CD1c-positive myeloid dendritic cell (primary cell): Measurements from ENCODE around the gene BUD23.
"Not testable (repeated sequence)": the region's sequence is repeated elsewhere in the genome, so short reads cannot be mapped to it uniquely, and the experiment has no call there.

ENCODE experiments used
- DNase-seq: peaks from one replicate; pipeline ENCODE4 v3.0.0-alpha.2; 2016; ENCODE audit errors: extremely low spot score

BUD23 gene

DNA sequence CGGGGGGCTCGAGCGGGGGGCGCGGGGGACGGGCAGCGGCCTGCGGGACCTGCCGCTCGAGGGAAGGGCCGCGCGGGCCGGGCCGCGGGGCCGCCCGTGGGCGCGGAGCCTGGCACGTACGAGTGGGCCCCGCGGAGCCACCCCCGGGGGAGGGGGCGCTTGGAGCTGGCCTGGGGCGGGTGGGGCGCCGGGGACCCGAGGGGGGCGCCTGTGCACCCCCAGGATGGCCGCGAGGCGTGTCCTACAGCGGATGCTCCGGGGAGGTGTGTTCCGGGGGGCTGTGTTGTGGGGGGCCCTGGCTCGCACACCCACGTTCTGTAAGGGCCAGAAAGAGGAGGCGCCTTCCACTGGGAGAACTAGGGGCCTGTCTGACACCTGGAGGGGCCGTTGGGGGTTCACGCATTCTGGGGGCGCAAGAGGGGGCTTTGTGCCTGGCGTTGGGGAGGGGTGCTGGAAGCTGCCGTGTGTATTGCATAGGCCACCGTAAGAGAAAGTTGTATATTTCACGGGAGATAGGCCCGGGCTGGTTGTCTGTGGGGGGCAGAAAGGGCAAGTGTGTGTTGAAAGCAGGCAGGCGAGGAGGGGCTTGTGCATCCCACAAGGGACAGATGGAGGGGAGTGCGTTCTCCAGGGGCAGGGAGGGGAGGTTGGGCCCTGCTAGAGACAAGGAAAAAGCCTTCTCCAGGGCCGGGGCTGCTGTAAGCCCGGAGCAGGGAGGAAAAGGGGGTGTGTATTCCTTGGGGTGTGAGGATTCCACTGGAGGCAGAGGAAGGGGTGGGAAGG, 15.1 kb upstream of the BUD23 start:
- no peak for DNase-seq

DNA sequence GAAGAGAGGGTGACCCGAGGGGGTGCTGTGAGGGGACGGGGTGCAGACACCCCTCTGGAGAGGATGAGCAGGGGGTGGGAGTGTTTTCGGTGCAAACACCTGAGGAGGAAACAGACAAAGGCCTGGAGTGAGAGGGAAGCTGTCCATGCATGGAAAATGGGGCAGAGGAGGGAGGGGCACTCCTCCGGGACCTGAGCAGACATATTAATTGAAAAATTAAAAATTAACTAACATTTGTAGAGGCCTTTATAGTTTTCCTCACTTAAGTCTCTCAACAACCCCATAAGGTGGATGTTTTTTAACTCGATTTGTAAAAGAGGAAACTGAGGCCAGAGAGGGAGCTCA, 14.5 kb upstream of the BUD23 start:
- no peak for DNase-seq

DNA sequence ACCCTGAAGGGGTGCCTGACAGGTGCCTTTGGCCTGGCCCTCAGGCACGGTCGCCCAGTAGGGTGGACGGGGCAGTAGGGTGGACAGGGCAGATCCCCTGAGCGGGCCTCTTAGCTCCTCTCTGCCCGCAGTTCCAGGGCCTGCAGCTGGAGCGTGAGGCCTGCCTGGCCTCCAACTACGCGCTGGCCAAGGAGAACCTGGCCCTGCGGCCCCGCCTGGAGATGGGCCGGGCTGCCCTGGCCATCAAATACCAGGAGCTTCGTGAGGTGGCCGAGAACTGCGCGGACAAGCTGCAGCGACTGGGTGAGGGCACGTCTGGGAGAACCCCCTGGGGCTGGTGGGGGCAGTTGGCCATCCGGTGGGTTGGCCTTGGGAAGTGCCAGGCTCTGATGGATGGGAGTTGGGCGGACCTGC, 14.1 kb upstream of the BUD23 start:
- DNase-seq = no peak

DNA sequence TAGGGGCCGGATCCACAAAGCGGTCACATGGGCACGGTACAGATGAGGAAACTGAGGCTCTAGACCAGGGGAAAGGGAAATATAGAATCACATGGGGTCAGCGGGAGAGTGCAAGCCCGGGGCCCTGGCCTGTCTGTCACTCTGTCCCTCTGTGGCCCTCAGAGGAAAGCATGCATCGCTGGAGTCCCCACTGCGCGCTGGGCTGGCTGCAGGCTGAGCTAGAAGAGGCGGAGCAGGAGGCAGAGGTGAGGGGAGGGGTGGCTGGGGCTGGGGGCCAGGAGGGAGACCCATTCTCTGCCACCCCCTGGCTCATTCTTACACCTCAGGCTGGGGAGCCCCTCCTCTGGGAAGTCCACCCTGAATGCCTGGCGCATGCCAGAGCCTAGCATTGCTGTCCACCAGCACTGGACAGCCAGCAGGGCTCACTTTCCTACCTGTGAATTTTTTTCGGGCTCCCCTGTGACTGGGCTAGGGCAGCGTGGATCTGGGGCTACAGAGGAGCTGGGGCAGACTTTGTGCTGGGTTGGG, 13.5 kb upstream of the BUD23 start:
- DNase-seq = no peak

DNA sequence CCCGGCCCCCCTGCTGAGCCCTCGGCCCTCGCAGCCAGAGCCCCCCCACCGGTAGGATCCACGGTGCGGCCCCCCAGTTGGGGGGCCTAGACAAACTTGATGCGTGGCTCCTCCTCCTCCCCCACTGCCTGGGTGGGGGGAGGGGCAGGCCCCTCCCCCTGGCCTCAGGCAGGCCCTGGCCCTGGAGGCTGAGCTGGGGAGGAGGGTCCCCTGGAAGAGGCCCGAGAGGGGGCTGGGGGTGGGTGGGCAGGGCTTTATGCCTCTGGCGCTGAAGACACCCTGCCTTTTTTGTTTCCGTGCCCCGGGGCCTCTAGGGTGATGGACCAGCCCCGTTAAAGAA, 12.1 kb upstream of the BUD23 start:
- no peak for DNase-seq

DNA sequence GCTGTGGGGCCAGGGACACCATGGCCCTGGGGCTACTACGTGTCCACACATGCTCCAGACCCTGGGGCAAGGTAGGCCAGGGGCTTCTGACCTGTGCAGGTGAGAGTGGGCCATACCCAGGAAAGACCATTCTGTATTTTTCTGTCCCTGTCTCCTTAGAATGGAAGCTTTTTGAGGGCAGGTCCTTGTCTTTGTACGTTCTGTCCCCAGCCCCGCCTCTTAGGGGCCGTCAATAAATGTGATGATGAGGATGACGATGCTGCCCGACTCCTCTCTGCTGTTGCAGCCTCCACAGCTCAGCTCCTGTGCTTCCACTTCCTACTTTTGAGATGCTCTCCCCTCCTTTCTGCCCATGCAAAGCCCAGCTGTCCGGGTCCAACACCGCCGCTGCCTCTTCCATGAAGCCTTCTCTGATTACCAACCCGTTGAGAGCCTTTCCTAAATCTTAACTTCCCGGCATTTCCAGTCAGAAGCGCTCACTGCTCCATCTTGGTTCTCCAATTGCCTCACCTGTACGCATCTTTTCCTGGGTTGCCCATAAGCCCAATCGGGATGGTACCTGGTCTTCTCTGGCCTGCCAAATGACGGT, 11.4 kb upstream of the BUD23 start:
- no peak for DNase-seq

DNA sequence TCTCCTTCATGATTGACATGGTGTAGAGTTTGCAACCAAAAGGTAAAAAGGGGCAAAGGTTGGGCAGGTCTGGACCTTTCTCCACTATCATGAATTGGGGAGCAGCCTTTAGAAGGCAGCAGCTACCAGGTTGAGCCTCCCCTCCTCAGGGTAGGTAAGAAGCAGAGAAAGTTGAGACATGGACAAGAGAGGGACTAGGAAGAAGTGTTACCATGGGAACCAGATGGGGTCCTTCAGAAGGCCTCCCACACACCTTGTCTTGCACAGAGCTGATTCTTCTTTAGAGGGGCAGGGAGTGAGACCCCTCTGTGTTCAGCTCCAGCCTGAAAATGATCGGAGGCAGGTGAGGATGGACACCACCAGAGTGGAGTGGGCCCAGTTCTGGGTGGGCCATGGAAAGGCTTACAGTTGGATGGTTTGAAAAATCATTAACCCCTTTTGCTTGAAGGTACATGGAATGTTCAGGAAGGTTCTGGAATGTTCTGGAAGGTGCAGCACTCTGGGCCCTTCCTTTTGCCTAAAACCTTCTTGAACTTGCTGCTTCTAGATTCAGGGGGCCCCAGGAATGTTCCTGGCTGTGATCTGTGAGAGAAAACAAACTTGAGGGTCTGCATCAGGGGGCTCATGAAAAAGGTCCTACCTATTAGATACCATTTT, 8.8 kb upstream of the BUD23 start:
- no peak for DNase-seq

DNA sequence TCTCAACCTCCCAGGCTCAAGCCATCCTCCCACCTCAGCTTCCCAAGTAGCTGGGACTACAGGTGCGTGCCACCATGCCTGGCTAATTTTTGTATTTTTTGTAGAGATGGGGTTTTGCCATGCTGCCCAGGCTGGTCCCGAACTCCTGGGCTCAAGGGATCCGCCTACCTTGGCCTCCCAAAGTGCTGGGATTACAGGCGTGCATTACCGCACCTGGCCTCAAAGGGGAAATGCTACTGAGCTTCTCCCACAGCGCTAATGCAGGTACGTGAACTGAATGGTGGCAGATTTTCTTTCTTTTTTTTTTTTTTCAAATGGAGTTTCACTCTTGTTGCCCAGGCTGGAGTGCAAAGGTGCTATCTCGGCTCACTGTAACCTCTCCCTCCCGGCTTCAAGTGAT, 7.3 kb upstream of the BUD23 start:
- not testable (repeated sequence) for DNase-seq

DNA sequence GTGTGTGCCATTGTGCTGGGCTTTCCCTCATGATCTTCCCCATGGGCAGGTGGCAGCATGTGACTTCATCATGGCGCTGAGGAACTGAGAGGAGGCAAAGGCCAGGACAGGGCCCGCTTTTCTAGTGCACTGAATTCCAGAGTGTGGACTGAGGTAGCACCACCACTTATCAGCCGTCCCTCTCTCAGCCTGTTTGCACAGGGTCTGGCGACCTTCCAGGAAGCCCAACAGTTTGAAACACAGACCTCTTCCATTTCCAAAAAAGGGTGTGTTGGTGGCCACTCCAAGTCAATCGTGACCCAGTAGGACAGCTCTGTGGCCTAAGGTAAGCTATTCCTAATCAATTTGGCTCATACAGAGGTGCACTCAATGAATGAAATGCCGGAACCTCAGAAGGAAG, 4.5 kb upstream of the BUD23 start:
- DNase-seq = no peak

DNA sequence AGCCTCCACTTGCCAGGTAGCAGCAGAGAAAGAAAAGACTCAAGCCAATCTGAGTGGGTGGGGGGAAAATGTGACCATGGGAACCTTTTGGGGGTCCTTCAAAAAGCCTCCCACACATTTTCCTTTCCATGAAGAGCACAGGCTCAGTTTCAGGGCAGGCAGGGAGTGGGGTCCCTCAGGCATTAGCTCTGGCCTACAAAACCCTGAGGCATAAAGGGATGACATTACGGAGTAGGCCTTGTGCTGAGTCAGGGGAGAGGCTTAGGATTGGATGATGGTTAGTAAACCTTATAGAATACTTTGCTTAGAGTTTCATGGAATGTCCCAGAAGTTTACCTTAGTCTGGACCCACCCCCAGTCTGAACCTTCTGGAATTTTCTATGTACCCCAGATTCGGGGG, 3.7 kb upstream of the BUD23 start:
- DNase-seq = no peak

DNA sequence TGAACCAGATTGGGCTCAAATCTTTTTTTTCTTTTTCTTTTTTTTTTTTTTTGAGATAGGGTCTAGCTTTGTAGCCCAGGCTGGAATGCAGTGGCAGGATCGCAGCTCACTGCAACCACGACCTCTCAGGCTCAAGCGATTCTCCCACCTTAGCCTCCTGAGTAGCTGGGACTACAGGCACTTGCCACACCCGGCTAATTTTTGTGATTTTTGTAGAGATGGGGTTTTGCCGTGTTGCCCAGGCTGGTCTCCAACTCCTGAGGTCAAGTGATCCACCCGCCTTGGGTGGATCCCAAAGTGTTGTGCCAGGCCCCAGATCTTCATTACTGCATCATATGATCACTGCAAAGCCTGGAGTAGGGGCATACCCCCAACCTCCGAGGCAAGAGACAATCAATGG, 2.9 kb upstream of the BUD23 start:
- no peak for DNase-seq

DNA sequence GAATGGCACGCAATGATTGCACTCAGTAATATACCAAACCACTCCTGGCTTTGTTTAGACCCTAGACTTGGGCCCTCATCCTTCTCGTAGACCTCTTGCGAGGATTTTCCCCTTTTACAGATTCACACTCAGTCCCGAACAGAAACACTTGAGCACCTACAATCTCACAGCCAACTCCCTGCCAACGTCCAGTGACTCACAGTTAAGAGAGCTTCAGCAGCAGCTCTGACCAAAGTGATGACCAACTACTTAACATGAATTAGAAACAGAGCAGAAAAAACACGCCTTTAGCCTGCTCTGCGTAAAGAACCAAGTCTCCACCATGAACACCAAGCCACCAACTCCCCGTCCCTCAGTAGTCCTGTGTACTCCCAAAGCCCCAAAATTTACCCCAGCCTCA, 2.4 kb upstream of the BUD23 start:
- no peak for DNase-seq

DNA sequence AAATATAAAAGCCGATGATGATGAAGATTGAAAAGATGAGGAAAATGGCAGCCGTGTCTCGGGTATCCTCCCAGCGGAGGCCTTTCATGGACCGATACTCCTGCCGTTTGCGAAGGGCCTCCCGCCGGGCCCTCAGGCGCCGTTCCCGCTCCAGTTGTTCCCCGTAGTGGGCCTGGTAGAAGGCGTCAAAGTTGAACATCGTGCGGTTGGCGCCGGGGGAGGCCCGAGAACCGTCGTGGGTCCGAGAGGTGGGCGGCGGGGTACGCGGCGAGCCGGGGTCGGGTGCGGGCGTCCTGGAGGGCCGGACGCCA, 697 bp upstream of the BUD23 start:
- DNase-seq = no peak

DNA sequence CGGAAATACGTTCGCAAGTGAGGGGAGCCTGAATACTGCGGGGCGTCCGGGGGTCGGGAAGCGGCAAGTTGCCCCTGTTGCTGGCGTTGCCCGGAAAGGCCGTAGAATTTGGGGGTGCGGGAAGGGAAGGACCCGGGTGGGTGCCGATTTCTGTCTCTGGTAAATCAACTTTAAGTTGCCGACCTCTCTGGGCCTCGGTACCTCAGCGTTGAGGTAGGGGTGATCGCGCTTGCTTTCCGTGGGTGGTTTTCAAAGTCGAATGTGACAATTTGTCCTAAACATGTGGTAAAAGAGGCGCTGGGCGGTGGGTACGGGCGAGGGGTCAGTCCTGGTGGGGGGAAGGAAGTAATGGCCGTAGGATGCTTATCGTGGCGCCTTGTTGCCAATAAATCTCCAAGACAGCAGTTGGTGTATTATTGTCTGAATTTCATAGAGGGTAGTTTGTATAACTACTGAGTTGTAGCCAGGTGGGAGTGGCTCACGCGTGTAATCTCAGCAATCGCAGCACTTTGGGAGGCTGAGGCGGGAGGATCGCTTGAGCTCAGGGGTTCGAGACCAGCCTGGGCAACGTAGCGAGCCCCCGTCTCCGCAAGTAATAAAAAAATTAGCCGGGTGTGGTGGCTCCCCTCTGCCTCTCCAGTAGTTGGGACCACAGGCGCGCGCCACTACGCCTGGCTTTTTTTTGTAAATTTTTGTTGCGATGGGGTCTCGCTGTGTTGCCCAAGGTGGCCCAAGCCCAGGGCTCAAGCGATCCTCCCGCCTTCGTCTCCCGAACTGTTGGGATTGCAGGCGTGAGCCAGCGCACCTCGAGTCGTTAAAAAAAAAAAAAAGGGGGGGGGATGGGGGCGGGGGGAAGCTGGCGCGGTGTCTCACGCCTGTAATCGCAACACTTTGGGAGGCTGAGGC, 644 bp downstream of the BUD23 start:
- no peak for DNase-seq

DNA sequence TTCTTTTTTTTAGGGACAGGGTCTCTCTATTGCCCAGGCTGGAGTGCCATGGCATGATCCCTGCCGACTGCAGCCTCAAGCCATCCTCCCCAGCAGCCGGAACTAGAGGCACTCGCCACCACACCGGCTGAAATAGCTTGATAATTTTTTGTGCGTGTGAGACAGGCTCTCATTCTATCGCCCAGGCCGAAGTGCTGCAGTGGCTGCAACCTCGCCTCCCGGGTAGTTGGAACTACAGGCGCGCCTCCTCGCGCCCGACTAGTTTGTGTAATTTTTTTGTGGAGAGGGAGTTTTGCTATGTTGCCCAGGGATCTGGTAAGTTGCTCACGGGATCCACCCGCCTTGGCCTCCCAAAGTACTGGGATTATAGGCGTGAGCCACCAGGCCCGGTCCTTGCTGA, 1.9 kb downstream of the BUD23 start:
- DNase-seq = no peak

DNA sequence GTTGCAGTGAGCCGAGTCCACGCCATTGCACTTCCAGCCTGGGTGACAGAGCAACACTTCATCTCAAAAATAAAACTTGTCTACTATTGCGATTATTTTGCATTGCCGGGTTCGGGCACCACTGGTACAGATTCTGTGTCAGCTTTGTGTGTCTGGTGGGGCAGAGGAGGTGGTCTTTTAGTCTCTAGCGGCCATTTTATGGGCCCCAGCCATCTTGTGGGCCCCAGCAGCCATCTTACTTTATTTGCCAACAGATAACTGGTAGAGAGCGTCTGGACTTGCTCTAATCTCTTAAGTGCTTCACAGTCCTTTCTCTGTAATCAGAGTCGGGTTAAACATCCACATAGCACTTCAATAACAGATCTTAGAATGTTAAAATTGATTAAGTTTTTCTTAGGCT, 4.9 kb downstream of the BUD23 start:
- no peak for DNase-seq

DNA sequence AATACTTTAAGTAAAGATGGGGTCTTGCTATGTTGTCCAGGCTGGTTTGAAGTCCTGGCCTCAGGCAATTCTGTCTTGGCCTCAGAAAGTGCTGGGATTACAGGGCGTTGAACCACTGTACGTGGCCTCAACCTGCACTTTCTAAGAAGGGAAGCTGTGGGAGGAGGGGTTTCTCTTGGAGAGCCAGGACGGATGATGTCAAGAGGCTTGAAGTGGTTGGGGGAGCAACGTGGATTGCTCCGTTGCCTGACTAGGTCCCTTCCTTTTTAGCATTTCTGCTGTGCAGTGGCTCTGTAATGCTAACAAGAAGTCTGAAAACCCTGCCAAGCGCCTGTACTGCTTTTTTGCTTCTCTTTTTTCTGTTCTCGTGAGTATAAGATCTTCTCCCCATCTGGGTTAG, 7.2 kb downstream of the BUD23 start:
- no peak for DNase-seq

DNA sequence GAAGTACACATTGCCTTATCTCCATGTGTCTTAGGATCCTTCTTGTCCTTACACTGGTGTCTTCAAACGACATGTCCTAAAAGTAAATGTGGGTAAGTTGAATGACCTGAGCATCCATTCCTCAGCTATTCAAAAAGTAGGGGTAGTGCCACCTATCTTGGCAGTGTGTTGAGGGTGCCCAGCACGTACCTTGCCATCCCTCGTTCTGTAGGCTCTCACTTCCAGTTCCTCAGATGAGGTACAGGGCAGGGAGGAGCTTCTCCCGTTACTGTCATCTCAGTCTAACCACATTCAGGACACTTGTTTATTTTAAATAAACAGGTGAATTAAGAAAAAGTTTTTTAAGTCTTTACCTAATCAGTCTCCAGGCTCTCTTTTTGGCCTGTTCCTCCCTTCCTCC, 13.0 kb downstream of the BUD23 start:
- no peak for DNase-seq

DNA sequence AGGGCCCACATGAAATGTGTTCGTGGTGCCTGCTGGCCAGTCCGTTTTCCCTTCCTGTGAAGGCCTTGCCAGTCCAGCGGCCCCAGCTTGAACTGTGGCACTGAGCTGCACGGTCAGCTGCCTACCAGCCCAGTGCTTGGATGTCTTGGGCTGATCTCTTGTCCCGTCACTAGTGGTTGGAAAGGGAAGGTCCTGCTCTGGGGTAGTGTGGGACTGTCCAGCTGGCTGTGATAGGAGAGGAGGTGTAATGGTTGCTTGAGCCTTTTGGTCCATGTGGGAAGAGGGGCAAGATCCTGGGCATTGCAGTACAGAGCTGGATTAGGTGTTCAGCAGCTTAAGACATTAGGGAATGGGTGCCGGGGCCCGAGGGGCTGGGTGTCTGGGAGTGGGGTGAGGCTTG, 15.0 kb downstream of the BUD23 start:
- no peak for DNase-seq

DNA sequence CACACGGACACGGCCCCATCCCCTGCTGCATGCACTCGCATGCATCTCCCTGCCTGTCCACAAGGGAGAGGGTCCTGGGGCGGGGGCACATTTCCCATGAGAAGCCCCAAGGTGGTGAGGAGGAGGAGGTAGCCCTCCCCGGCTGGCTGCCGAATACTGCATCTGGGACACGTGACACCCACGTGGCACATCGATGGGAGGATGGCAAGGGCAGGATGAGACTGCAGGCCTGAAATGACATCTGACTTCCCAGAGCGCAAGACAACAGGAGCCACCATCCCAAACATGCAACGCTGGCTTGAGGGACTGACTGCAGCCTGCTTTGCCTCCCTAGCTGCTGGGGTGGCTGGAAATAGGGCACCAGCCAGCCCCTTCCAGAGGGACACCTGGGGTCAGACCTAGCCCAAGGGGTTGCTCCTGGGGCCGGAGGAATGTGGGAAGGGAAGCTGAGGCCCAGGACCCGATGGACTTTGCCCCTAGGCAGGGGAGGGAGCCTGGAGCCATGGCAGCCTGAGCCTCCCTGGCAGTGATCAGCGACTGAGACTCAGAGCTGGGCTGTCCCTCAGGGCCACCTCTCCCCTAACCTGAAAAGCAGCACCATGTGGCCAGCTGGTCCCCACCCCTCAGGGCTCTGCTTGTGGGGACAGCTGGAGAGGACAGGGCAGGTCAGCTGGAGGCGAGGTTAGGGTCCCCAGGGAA, 16.1 kb downstream of the BUD23 start:
- DNase-seq = no peak

DNA sequence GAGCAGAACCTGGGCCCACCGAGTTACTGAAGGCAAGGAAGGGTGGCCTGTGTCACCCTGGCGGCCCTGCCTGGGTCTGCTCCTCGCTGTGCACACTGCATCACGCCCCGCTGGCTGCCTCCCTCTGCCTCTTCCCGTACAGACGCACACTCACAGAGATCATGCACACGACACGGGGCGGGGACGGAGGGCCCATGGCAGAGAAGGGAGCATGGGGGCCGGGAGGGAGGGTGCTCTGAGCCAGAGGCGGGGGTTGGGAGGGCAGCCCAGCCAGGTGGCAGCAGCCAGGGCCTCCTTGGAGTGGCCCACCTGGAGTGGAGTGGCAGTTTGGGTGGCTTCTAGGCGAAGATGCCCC, 16.6 kb downstream of the BUD23 start:
- DNase-seq = no peak

DNA sequence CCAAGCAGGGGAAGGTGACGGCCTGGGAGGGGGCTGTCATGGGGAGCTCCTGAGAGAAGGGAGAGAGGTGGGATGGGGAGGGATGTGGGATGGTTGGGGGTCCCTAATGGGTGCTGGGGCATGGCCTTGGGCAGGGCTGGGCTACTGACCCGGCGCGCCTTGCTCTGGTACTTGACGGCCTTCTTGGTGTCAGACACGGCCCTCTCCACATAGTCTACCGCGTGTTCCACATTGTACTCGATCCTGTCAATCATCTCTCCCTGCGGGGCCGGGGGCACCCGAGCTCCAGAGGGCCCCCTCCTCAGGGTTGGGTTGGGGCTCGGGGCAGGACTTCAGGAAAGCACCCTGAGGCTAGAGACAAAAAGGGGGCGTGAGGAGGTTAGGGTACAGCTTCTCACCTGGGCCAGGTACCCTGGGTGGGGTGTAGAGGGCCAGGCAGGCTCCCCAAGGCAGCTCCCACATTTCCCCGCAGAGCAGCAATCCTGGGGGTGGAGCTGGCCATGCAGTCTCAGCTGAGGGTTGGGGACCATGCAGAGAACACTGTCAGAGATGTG, 17.3 kb downstream of the BUD23 start:
- no peak for DNase-seq
